Spleen (tissue), 11 donors: ENCODE measurements around the gene FREM3. TPM values are rescaled to one million over a fixed set of nuclear protein-coding genes. Genes with fewer than 3 reads are reported as not detected.

Experiments
- DNase-seq: peaks from one replicate; pipeline ENCODE4 v3.0.0-alpha.2; 2020
- H3K27ac ChIP-seq, 8 donors: fragments of 200-600 bp; sonication (generic) in 7 of 8; 1 replicate in 4 of 8; 2 replicates in 4 of 8; pipeline versions ENCODE4 v1.5.0 to v1.8.0; 2016 to 2021; ENCODE audit warnings: inconsistent platforms in 4 of 8, mild to moderate bottlenecking in 4 of 8, moderate library complexity in 1 of 8
- H3K27me3 ChIP-seq, 7 donors: fragments of 200-600 bp; sonication (generic) in 6 of 7; replicated peaks in 1 of 7; 1 replicate in 4 of 7; 2 replicates in 3 of 7; pipeline versions ENCODE4 v1.5.0 to v1.8.0; 2016 to 2021; ENCODE audit warnings: inconsistent platforms in 3 of 7, mild to moderate bottlenecking in 1 of 7
- H3K36me3 ChIP-seq, 6 donors: fragments of 200-600 bp; sonication (generic) in 5 of 6; 1 replicate in 4 of 6; 2 replicates in 2 of 6; pipeline versions ENCODE4 v1.5.0 to v1.8.0; 2016 to 2021; ENCODE audit warnings: inconsistent platforms in 2 of 6
- H3K4me1 ChIP-seq, 6 donors: fragments of 200-600 bp; sonication (generic) in 5 of 6; 1 replicate in 3 of 6; 2 replicates in 3 of 6; pipeline versions ENCODE4 v1.5.0 to v1.8.0; 2016 to 2021; ENCODE audit warnings: inconsistent platforms in 3 of 6
- H3K4me3 ChIP-seq, 8 donors: fragments of 200-600 bp; sonication (generic) in 7 of 8; 1 replicate in 4 of 8; 2 replicates in 4 of 8; pipeline versions ENCODE4 v1.5.0 to v1.8.0; 2016 to 2021; ENCODE audit warnings: inconsistent platforms in 4 of 8, mild to moderate bottlenecking in 4 of 8, moderate library complexity in 2 of 8
- H3K9me3 ChIP-seq, 8 donors: fragments of 200-600 bp; sonication (generic) in 7 of 8; 1 replicate in 4 of 8; 2 replicates in 4 of 8; pipeline versions ENCODE4 v1.5.0 to v1.8.0; 2016 to 2021; ENCODE audit warnings: inconsistent platforms in 4 of 8
- CTCF ChIP-seq, 11 experiments: fragments of 200-600 bp in 7 of 11; fragments of 450-650 bp in 4 of 11; sonication (generic) in 4 of 11; IDR thresholded peaks in 8 of 11; conservative IDR thresholded peaks in 3 of 11; 1 replicate in 7 of 11; 2 replicates in 4 of 11; pipeline versions ENCODE4 v1.4.0 to v1.8.0; 2016 to 2021; ENCODE audit warnings: antibody characterized with exemption in 11 of 11, inconsistent platforms in 4 of 11, mild to moderate bottlenecking in 1 of 11
- POLR2A ChIP-seq, 3 donors: fragments of 450-650 bp; IDR thresholded peaks; one replicate each; pipeline ENCODE4 v1.5.1; 2017; ENCODE audit warnings: antibody characterized with exemption in 3 of 3, mild to moderate bottlenecking in 1 of 3
- POLR2AphosphoS5 ChIP-seq, 3 donors: sonication (generic); formaldehyde crosslinking; IDR thresholded peaks; one replicate each; pipeline ENCODE4 v1.5.1; 2017; ENCODE audit warnings: antibody characterized with exemption in 3 of 3
- WGBS, 5 donors: extraction: QIAGEN DNeasy Blood & Tissue Kit in 3 of 5; methylation state at CpG; one replicate each; pipeline versions ENCODE4 v1.1.5 to v1.1.7; 2013 to 2018; 5-methylcytosine and 5-hydroxymethylcytosine counted together
- intact Hi-C: fragments of 100-400 bp; cut with DNase I; formaldehyde crosslinking; loops from one replicate; pipeline ENCODE4 v1.15.0; 2023; ENCODE audit warnings: low total_unique reads
- polyA plus RNA-seq, 3 donors: library from polyadenylated mRNA; stranded (reverse); fragments of 200-250 nt; gene quantifications; one replicate each; pipeline ENCODE4 v1.2.1, GENCODE V29; 2013
- total RNA-seq, 7 donors: library from RNA; depleted of rRNA in 3 of 7; stranded (reverse); fragments of >200 nt in 3 of 7; fragmentation: NEBNext Ultra II Directional in 4 of 7; extraction: Animal tissue kit (Norgen Biotek cat#: 25700) in 4 of 7; gene quantifications; one replicate each; pipeline versions ENCODE4 v1.1.0 to v1.2.1, GENCODE V29; 2016 to 2021
- donor health status: healthy with polysubstance abuse.
- donor health status: DM: no; HTN: no; CAD: no; lungs with moderate emphysema.
- donor health status: DM: no; HTN: no; CAD: no.
- donor health status: Bipolar disorder and iron deficiency.
- donor health status: healthy.
- donor health status: DM: no; HTN: no; CAD: no.
- donor health status: DM: yes; HTN: yes; CAD: no.

Gene FREM3
- total and polyA plus RNA-seq, 10 donors, result not detected

GRCh38 chr4:143559757-143560147 is 140.7 kb downstream of the FREM3 start:
- peaks cover 0 to 23% (median 13%) of the 10 kb centered on the region in 6 donors for H3K4me1 ChIP-seq
- peak; percentile 82 for DNase-seq
- peak overlapping the region in 6 of 8 donors; percentile 55 to 84 (median 70) for H3K27ac ChIP-seq
- 46 to 73% (median 54%) methylated on average over 12 to 17 of the region's 17 CpGs for WGBS, 5 donors
- intact Hi-C loops, result no loop called here
- H3K27me3 ChIP-seq, result no peaks in the 10 kb centered on the region
- TF ChIP-seq CTCF (IDR thresholded peaks at IDR 0.05 in 8 of 11, conservative IDR thresholded peaks at IDR 0.05 in 3 of 11), result no peak
- TF ChIP-seq POLR2AphosphoS5 (IDR thresholded peaks at IDR 0.05), result no peak
- TF ChIP-seq POLR2A (IDR thresholded peaks at IDR 0.05), result no peak
- H3K36me3 ChIP-seq, result peaks cover 0 to 13% (median 1%) of the 10 kb centered on the region in 6 donors
- H3K4me3 ChIP-seq, result peak overlapping the region; percentile 44 to 84 (median 57)
- H3K9me3 ChIP-seq, result no peaks in the 10 kb centered on the region

DNA sequence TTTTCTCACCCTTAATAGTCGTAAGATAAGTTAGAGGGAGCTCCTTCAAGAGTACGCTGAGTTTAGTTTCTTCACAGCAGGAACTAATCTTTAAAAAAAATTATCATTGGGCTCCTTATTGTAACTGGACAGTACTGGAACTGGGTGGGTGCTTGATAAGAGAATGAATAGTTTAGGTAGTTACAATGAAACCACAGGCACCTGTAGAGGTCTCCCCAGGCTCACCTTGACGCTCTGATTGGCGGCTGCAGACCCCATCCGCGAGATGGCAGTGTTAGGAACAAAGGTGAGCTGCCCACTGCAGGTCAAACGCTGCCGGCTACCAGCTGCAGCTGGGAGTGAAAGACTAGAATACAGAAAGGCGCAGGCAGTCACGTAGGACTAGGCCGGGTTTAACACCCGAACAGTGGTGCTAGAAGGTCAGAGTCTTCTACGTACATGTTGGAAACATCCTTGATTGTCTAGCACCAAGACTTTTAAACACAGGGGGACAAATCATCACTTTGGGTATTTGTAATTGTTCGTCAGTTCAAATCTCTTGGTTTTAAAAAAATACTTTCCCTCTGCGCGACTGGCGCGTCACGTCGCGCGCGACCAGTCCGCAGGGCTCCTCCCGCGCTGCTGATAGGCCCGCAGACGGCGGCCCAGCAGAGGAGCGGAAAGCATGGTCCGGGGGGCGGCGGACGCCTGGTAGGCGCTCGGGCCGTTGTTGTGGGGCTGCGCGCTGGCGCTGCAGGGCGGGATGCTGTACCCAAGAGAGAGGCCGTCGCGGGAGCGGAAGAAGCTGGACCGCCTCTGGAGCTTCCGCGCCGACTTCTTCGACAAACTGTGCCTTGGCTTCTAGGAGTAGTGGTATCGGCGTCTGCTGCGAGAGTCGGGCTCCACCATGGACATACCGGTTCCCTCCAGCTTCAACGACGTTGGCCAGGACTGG is 141.4 kb downstream of the FREM3 start:
- intact Hi-C loops, result no loop called here
- 2 to 4% (median 3%) methylated on average over 29 to 57 of the region's 57 CpGs for WGBS, 5 donors
- TF ChIP-seq CTCF (IDR thresholded peaks at IDR 0.05 in 8 of 11, conservative IDR thresholded peaks at IDR 0.05 in 3 of 11) (peak in 9 of 11 experiments; percentile 28 to 69 (median 53)), POLR2AphosphoS5 (IDR thresholded peaks at IDR 0.05) (peak; percentile 46 to 85 (median 71)), POLR2A (IDR thresholded peaks at IDR 0.05) (no peak)
- Histone ChIP-seq H3K4me3 (peak overlapping the region; percentile 44 to 84 (median 57)), H3K4me1 (peaks cover 0 to 23% (median 13%) of the 10 kb centered on the region in 6 donors), H3K36me3 (peaks cover 0 to 20% (median 7%) of the 10 kb centered on the region in 6 donors), H3K9me3 (no peaks in the 10 kb centered on the region), H3K27ac (peak overlapping the region in 6 of 8 donors; percentile 55 to 84 (median 70)), H3K27me3 (no peaks in the 10 kb centered on the region)
- peak; percentile 93 for DNase-seq

GRCh38 chr4:143558286-143558685 is 142.2 kb downstream of the FREM3 start:
- Histone ChIP-seq H3K27me3 (no peaks in the 10 kb centered on the region), H3K4me1 (peaks cover 0 to 23% (median 13%) of the 10 kb centered on the region in 6 donors), H3K36me3 (peaks cover 0 to 28% (median 15%) of the 10 kb centered on the region in 6 donors), H3K4me3 (peak overlapping the region in 1 of 8 donors; percentile 52), H3K9me3 (no peaks in the 10 kb centered on the region), H3K27ac (no peak overlapping the region)
- 45 to 96% (median 68%) methylated on average over 2 of the region's 2 CpGs for WGBS, 5 donors
- intact Hi-C loops, result no loop called here
- no peak for DNase-seq
- no peak for TF ChIP-seq POLR2A (IDR thresholded peaks at IDR 0.05)
- no peak for TF ChIP-seq CTCF (IDR thresholded peaks at IDR 0.05 in 8 of 11, conservative IDR thresholded peaks at IDR 0.05 in 3 of 11)
- TF ChIP-seq POLR2AphosphoS5 (IDR thresholded peaks at IDR 0.05), result no peak

GRCh38 chr4:143555676-143556075 is 144.8 kb downstream of the FREM3 start:
- intact Hi-C loops, result no loop called here
- no peaks in the 10 kb centered on the region for H3K27me3 ChIP-seq
- no peak for TF ChIP-seq CTCF (IDR thresholded peaks at IDR 0.05 in 8 of 11, conservative IDR thresholded peaks at IDR 0.05 in 3 of 11)
- TF ChIP-seq POLR2AphosphoS5 (IDR thresholded peaks at IDR 0.05), result no peak
- TF ChIP-seq POLR2A (IDR thresholded peaks at IDR 0.05), result no peak
- peaks cover 0 to 54% (median 37%) of the 10 kb centered on the region in 6 donors for H3K36me3 ChIP-seq
- DNase-seq, result no peak
- H3K9me3 ChIP-seq, result no peaks in the 10 kb centered on the region
- H3K27ac ChIP-seq, result no peak overlapping the region
- no peak overlapping the region for H3K4me3 ChIP-seq
- WGBS, 5 donors, result 90 to 99% (median 93%) methylated on average over 5 of the region's 5 CpGs
- peaks cover 0 to 23% (median 13%) of the 10 kb centered on the region in 6 donors for H3K4me1 ChIP-seq
